Activated CD8-positive, alpha-beta T cell treated with anti-CD3 and anti-CD28 coated beads for 36 hours (primary cell): Measurements from ENCODE around the gene METTL24. TPM values are rescaled to one million over a fixed set of nuclear protein-coding genes. Genes with fewer than 3 reads are reported as not detected.
"Not testable (repeated sequence)": the region's sequence is repeated elsewhere in the genome, so short reads cannot be mapped to it uniquely, and the experiment has no call there.

Source experiments
- ATAC-seq: fragments of 200-7000 bp; cut with Tn5 transposase; one replicate; pipeline ENCODE4 v1.10.0; 2021; ENCODE audit warnings: mild to moderate bottlenecking, moderate library complexity
- CTCF ChIA-PET: fragments of 350-600 bp; sonication (Branson Sonifier 250); formaldehyde crosslinking; loops from one replicate; lab custom pipeline; 2021; ENCODE audit warnings: antibody characterized with exemption; lab: Charles Lee
- POLR2A ChIA-PET: fragments of 350-600 bp; sonication (Branson Sonifier 250); formaldehyde crosslinking; loops from one replicate; lab custom pipeline; 2021; ENCODE audit warnings: antibody characterized with exemption; lab: Charles Lee
- DNase-seq: peaks from one replicate; pipeline ENCODE4 v3.0.0-alpha.2; 2020
- H3K27ac Mint-ChIP-seq: one replicate; pipeline ENCODE4 v1.8.0; 2021; ENCODE audit warnings: mild to moderate bottlenecking, mixed read lengths
- H3K27me3 Mint-ChIP-seq: one replicate; pipeline ENCODE4 v1.8.0; 2021; ENCODE audit warnings: mixed read lengths
- H3K36me3 Mint-ChIP-seq: one replicate; pipeline ENCODE4 v1.8.0; 2021; ENCODE audit warnings: low read depth, mixed read lengths
- H3K4me1 Mint-ChIP-seq: one replicate; pipeline ENCODE4 v1.8.0; 2021; ENCODE audit warnings: low read depth, mixed read lengths
- H3K4me3 Mint-ChIP-seq: one replicate; pipeline ENCODE4 v1.8.0; 2021; ENCODE audit warnings: mild to moderate bottlenecking, moderate library complexity, mixed read lengths
- H3K9me3 Mint-ChIP-seq: one replicate; pipeline ENCODE4 v1.8.0; 2021; ENCODE audit warnings: mixed read lengths
- intact Hi-C: fragments of 100-400 bp; cut with micrococcal nuclease; formaldehyde crosslinking; loops from one replicate; pipeline ENCODE4 v1.10.0; 2022
- total RNA-seq, 2 experiments: library from RNA; stranded (reverse); gene quantifications; one replicate each; pipeline ENCODE4 v1.2.3, GENCODE V29; 2021
- TF ChIP-seq, protein P1 (sequence below): fragments of 200-600 bp; IDR thresholded peaks from one replicate; pipeline ENCODE4 v1.8.0; 2022; ENCODE audit warnings: antibody characterized with exemption, mild to moderate bottlenecking

The METTL24 gene
- total RNA-seq, 2 experiments from 2014 or later: not detected

DNA sequence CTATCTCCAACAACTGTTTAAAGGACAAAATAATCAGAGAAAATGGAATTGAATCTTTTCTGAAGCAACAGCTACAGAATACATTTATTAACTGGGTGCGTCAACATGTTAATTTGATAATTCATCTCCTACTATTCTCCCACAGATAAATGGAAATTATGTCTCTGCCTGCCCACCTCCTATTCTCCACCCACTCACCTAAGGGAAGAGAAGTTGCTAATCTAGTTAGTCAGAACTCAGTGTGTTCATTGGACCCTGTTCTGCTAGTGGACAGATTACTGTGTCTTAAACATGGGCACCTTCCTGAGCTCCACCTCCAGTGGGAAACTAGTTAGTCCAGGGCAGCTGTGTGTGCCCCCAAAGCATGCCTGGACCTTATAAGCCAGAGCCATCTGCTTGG lies 41.0 kb downstream of the METTL24 start:
- Mint-ChIP-seq H3K27ac (no peak overlapping the region), H3K36me3 (no peaks in the 10 kb centered on the region), H3K27me3 (no peaks in the 10 kb centered on the region), H3K4me3 (no peak overlapping the region), H3K9me3 (no peaks in the 10 kb centered on the region), H3K4me1 (no peaks in the 10 kb centered on the region)
- ChIA-PET CTCF (interaction anchor here (1.4 kb wide), 1 partner anchor 10 kb away, joined by 3 read pairs; no protein-coding TSS in a partner anchor), POLR2A (no interaction called here)
- intact Hi-C loops: no loop called here
- TF ChIP-seq, protein P1, sequence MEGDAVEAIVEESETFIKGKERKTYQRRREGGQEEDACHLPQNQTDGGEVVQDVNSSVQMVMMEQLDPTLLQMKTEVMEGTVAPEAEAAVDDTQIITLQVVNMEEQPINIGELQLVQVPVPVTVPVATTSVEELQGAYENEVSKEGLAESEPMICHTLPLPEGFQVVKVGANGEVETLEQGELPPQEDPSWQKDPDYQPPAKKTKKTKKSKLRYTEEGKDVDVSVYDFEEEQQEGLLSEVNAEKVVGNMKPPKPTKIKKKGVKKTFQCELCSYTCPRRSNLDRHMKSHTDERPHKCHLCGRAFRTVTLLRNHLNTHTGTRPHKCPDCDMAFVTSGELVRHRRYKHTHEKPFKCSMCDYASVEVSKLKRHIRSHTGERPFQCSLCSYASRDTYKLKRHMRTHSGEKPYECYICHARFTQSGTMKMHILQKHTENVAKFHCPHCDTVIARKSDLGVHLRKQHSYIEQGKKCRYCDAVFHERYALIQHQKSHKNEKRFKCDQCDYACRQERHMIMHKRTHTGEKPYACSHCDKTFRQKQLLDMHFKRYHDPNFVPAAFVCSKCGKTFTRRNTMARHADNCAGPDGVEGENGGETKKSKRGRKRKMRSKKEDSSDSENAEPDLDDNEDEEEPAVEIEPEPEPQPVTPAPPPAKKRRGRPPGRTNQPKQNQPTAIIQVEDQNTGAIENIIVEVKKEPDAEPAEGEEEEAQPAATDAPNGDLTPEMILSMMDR: no peak
- ATAC-seq (no peak), DNase-seq (no peak)

DNA sequence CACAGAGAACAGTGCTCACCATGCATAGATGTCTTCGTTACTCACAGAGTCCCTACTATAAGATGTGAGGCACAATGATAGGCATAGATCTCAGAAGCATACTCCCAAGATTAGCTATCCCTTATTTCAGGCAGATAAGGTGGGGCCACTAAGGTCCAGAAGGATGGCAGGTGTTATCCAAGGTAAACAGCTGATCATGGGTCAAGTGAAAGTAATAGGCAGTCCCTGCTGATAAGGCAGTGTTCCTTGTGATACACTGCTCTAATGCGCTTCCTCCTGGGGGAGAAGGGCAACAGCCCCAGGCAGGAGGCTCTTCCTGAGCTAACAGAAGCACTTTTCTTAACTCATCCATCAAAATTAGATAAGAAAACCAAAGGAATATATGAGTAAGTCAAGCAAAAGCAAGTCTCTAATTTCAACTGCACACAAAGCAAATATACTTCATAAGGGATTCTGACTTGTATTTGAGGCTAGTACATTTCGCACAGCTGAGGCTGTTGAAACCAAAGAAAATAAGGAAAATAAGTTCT lies 42.2 kb downstream of the METTL24 start:
- POLR2A ChIA-PET: no interaction called here
- Mint-ChIP-seq H3K36me3 (no peaks in the 10 kb centered on the region), H3K9me3 (no peaks in the 10 kb centered on the region), H3K4me3 (no peak overlapping the region), H3K4me1 (peaks cover 3% of the 10 kb centered on the region), H3K27ac (no peak overlapping the region), H3K27me3 (no peaks in the 10 kb centered on the region)
- DNase-seq (no peak), ATAC-seq (no peak)
- intact Hi-C loops: no loop called here
- CTCF ChIA-PET: interaction anchor here (0.5 kb wide), 1 partner anchor 21 kb away, joined by 3 read pairs; no protein-coding TSS in a partner anchor
- TF ChIP-seq, protein P1: no peak

DNA sequence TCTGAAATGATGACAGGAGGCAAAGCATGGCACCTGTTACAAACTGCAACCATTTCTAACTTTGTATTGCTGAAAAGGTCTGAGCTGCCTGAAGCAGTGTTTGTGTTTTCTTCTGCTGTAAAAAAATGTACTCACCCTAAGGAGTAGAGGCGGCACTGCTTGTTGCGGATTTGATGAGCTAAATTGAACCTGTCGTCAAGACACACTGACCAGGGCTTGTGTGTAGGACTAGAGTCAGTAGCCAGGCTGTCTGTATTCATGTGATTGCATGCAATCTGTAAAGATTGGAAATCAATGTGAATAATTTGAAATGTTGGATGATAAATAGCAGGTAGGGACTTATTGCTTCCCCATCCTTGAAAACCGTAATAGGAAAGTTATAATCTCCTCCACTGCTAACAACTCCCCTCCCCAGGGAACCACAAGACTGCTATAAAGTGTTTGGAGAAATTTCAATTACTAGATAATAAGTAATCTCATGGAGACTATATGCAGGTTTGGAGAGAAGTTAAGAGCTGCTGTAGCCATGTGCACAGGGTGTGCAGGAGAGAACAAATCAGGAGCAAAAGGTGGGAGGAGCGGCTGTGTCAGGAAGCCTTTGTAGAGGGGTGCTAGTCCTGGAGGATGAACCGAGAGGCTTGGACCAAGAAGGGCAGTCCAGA lies 42.8 kb downstream of the METTL24 start:
- ATAC-seq (no peak), DNase-seq (no peak)
- ChIA-PET POLR2A (no interaction called here), CTCF (interaction anchor here (0.5 kb wide), 1 partner anchor 20 kb away, joined by 3 read pairs; no protein-coding TSS in a partner anchor)
- TF ChIP-seq, protein P1: no peak
- Mint-ChIP-seq H3K36me3 (no peaks in the 10 kb centered on the region), H3K27ac (no peak overlapping the region), H3K4me1 (peaks cover 3% of the 10 kb centered on the region), H3K27me3 (no peaks in the 10 kb centered on the region), H3K9me3 (no peaks in the 10 kb centered on the region), H3K4me3 (no peak overlapping the region)
- intact Hi-C loops: no loop called here

DNA sequence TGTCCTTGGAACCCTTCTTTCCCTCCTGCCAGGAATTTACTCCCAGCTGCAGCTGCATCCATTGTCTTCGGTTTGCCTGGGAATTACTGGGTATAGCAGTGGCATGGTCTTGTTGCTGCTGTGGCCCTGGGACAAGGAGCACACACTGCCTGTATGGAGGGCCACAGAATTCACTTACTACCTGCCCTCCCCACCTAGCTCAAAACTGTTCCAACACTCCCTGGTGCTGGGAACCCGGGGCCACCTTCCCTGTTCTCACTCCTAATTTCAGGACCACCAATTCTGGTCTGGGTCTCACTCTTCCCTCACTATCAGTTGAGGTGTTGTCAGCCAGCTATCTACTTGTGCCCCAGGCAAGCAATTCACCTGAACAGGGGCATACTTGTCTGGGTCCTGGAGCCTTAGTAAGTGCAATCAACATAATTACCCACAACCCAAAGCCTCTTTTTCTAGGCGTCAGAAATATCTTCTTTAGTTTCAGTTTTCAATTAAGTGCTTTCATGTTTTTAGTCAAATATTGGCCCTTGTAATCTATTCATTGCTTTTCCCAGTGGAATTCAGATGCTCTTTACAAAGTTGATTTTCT lies 47.2 kb downstream of the METTL24 start:
- H3K36me3 Mint-ChIP-seq: peaks cover 2% of the 10 kb centered on the region
- H3K4me1 Mint-ChIP-seq: peaks cover 4% of the 10 kb centered on the region
- CTCF ChIA-PET: no interaction called here
- intact Hi-C loops: no loop called here
- TF ChIP-seq, protein P1: no peak
- DNase-seq (no peak), ATAC-seq (no peak)
- POLR2A ChIA-PET: interaction anchor here (0.6 kb wide), 1 partner anchor 14 kb away, joined by 3 read pairs; no protein-coding TSS in a partner anchor
- H3K9me3 Mint-ChIP-seq: peaks cover 5% of the 10 kb centered on the region
- H3K4me3 Mint-ChIP-seq: no peak overlapping the region
- no peaks in the 10 kb centered on the region for H3K27me3 Mint-ChIP-seq
- H3K27ac Mint-ChIP-seq: no peak overlapping the region

DNA sequence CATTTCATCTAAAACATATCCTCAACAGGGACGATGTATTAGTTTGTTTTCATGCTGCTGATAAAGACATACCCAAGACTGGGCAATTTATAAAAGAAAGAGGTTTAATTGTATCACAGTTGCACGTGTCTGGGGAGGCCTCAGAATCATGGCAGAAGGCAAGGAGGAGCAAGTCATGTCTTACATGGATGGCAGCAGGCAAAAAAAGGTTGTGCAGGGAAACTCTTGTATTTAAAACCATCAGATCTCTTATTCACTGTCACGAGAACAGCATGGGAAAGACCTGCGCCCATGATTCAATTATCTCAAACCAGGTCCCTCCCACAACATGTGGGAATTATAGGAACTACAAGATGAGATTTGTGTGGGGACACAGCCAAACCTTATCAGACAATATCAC lies 48.7 kb downstream of the METTL24 start:
- intact Hi-C loops, CTCF ChIA-PET, H3K4me3 Mint-ChIP-seq, H3K4me1 Mint-ChIP-seq, H3K27ac Mint-ChIP-seq, ATAC-seq, DNase-seq, H3K9me3 Mint-ChIP-seq, H3K27me3 Mint-ChIP-seq, POLR2A ChIA-PET, H3K36me3 Mint-ChIP-seq: not testable (repeated sequence)
